Measurements from ENCODE around the gene PLXNA4.

- no peak for TF ChIP-seq POLR2AphosphoS5 (IDR thresholded peaks at IDR 0.05; ENCODE audit: low read depth, low read length)
- TF ChIP-seq SIN3A (IDR thresholded peaks at IDR 0.05; ENCODE audit: borderline replicate concordance, insufficient read depth, low read length), result no peak
- TF ChIP-seq TAF1 (IDR thresholded peaks at IDR 0.05; ENCODE audit: borderline replicate concordance, insufficient read depth, low read length), result no peak
- TF ChIP-seq REST (IDR thresholded peaks at IDR 0.05; ENCODE audit: insufficient read depth in 1 of 2, low read depth in 2 of 2, low read length in 2 of 2), result no peak
Observed at GRCh38 chr7:132251327-132251659, 325.0 kb downstream of the PLXNA4 start.
